GM11168 (cell line): Measurements from ENCODE around the gene MAPK7.

Experiments used
- in situ Hi-C: fragments of 300-500 bp; cut with MboI; formaldehyde crosslinking; loops from one replicate; pipeline ENCODE4 v1.12.0; 2022; ENCODE audit warnings: low sequenced_read_pairs; ENCODE audit not compliant: unreplicated experiment

MAPK7 gene

GRCh38 chr17:19341641-19342610 is 36.4 kb upstream of the MAPK7 start:
- in situ Hi-C loops = loop anchor here (25.0 kb wide), 1 partner anchor 255 kb away; no protein-coding TSS in a partner anchor

DNA sequence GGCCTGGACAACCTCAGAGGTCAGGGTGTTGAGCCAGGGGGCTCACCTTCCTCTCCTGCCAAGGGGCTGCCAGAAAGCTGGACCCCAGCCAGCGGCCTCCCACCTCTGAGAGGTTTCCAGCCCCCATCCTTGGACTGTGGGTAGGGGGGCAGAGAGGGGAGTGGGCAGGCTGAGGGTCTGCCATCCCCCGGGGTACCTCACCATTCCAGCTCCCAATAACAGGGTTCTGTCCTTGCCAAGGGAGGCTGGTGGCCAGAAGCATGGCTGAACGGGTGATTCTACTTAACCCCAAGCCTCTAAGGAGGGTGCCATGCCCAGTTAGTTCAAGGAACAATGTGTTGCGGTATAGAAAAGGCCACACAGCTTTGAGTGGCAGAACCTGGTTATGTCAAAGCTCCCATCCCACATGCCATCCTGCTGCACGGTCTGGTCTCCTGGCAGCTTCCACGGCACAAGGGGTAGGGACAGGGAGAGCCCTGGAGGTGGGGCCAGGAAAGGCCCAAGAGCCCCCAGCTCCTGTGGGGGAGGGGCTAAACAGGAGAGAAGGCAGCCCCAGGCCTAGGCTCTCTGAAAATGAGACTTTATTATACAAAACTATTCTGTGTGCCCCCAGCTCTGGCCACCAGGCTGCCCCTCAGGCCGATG is 35.6 kb upstream of the MAPK7 start:
- in situ Hi-C loops = loop anchor here (25.0 kb wide), 1 partner anchor 255 kb away; no protein-coding TSS in a partner anchor

- in situ Hi-C loops = loop anchor here (25.0 kb wide), 1 partner anchor 256 kb away; no protein-coding TSS in a partner anchor
These were observed 35.1 kb upstream of the MAPK7 start for GRCh38 chr17:19343256-19343630.

GRCh38 chr17:19343671-19344151 is 34.6 kb upstream of the MAPK7 start:
- in situ Hi-C loops = loop anchor here (25.0 kb wide), 1 partner anchor 256 kb away; no protein-coding TSS in a partner anchor

DNA sequence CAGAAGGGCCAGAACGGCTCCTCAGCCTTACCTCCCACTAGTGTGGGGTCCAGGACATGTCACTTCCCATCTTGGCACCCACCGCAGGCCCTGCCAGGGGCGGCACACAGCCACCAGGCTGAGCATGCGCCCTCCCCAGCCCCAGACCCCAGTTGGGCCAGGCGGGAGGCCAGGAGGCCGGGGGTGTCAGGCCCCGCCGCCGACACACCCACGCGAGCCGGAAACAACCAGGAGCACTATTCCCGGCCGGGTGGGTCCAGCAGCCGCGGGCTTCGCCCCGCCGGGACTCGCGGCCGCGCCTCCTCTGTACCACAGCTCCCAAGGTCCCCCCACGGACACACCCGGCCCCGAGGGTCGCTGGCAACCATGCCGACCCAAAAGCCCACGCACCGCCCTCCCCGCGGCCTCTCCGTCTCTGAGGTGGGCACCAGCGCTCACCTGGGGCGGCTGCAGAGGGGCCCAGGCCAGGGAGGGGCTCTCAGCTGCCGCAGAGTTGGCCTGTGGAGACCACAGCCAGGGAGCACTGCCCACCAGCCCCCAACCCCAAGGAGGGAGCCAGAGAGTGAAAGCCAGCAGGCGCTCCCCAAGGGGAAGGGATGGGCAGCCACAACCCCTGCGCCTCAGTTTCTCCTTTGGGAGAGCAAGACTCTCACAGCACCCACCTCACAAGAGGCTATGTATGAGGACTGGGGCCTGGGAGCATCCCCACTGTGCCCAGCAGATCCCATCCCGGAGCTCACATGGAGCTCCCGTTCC is 33.8 kb upstream of the MAPK7 start:
- in situ Hi-C loops = loop anchor here (25.0 kb wide), 1 partner anchor 257 kb away; no protein-coding TSS in a partner anchor

GRCh38 chr17:19345067-19345460 is 33.2 kb upstream of the MAPK7 start:
- in situ Hi-C loops = loop anchor here (25.0 kb wide), 1 partner anchor 258 kb away; no protein-coding TSS in a partner anchor

DNA sequence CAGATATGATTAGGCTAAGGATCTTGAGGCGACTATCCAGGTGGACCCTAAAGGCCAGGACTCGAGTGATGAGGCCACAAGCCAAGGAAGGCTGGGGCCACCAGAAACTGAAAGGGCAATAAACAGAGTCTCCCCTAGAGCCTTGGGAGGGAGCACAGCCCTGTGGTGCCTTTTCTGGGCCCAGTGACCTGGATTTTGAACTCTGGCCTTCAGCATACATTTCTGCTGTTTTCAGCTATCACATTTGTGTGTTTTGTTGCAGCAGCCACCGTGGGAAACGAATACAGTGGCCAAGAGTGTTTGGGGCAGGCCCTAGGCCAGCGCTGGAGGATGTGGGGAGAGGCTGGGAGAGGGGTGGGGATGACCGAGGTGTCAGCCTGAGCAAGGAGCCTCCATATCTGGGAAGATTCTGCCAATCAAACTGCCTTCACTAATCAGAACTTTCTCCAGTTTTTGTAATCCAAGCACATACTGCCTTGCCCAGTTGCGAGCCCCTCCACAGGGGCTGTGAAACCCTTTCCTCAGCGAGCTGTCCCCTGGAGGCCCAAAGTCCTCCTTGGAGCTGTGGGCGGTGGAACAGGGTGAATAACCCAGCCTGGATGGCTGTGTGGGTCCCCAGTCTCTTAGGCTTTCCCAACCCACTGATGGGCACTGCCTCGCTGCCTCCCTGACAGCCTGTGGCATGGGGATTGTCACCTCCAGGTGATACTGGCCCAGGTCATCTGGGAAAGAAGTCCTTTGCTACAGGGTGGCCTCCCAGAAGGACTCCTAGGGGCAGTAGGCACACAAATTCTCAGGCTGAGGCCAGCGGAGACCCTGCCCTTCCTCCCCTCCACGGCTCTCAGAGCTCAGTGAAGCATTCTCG is 32.6 kb upstream of the MAPK7 start:
- in situ Hi-C loops = loop anchor here (25.0 kb wide), 1 partner anchor 258 kb away; no protein-coding TSS in a partner anchor

DNA sequence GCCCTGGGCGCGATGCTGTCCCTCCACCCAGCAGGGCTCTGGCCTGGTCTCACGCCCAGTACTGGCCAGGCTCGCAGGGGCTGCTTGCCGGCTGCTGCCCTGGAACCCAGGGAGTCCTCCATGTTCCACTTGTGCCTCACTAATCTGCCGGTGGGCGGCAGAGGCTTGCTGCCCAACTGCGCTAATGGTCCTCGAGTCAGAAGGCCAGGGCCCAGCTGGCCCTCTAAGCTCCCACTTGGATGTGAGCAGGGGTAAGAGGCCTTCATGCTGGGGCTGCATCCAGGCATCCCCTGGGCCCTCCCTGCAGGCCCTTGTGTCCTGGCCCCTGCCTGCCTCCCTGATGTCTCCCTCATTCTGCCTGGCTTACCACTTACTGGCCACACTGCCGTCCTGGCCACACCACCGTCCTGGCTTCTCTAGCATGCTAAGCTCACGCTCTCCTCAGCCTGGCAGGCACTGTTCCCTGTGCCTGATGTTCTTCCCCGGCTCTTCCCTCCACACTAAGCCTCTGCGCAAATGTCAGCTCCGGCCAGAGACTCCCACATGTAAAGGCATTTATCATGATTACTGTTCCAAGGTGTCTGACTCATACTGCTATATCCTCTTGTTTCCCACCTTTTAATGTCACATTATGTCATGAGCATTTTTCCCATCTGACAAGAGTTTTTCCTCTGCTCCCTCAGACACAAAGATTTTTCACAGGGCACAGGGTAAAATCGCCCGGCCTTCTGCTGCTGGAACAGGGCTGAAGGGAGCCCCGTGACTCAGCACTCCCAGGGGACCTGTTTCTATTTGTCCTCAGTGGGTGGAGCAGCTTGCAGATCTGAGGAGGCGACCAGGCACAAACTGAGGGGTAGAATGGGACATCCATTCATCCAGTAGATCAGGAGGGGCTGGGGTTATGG is 31.7 kb upstream of the MAPK7 start:
- in situ Hi-C loops = loop anchor here (25.0 kb wide), 1 partner anchor 259 kb away; no protein-coding TSS in a partner anchor

GRCh38 chr17:19347323-19348080 is 30.8 kb upstream of the MAPK7 start:
- in situ Hi-C loops = loop anchor here (25.0 kb wide), 1 partner anchor 260 kb away; no protein-coding TSS in a partner anchor

DNA sequence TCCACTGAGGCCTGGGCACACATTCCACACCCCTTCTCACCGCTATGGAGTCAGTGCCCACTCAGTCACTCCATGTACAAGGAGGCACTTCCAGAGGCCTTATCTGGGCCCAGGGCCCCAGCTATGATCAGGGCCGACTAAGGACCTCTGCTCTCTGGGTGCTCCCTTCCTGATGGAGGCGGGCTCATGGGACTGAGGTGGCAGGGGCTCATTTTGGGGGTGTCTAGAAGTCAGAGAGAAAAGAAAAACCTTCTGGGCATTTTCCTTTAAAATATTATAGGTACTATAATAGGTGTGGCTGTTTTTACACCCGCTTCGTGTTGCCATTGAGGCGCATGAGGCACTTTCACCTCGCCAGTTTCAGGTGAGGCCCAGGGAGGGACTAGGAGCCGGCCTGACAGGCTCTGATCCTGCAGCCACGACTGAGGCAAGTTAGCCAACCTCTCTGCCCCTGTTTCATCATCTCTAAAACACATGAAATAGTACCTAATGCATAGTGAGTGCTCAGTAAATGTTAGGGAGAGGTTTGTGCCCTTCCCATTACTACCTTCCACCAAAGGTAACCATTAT is 30.1 kb upstream of the MAPK7 start:
- in situ Hi-C loops = loop anchor here (25.0 kb wide), 1 partner anchor 261 kb away; no protein-coding TSS in a partner anchor

DNA sequence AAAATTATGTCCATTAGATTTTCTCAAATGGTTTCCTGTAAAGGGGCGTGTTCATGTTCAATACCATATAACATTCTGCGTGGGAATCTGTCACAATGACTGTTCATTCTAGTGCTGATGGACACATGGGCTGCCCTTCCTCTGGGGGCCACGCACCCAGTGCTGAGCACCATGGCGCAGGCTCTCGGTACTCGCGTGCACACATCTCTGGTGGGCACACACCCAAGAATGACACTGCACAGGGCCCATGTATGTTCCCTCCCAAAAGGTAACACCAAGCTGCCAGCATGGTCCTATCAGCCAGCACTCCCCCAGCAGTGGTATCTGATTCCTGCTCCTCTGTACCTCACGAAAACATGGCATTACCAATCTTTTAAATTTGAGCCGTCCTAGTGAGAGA is 29.5 kb upstream of the MAPK7 start:
- in situ Hi-C loops = loop anchor here (25.0 kb wide), 1 partner anchor 262 kb away; no protein-coding TSS in a partner anchor

DNA sequence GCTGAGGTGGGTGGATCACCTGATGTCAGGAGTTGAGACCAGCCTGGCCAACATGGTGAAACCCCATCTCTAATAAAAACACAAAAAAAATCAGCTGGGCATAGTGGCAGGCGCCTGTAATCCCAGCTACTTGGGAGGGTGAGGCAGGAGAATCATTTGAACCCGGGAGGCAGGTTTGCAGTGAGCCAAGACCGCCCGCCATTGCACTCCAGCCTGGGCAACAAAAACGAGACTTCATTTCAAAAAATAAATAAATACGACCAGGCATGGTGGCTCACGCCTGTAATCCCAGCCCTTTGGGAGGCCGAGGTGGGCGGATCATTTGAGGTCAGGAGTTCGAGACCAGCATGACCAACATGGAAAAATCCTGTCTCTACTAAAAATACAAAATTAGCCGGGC is 24.9 kb upstream of the MAPK7 start:
- in situ Hi-C loops = loop anchor here (25.0 kb wide), 1 partner anchor 409 kb away; no protein-coding TSS in a partner anchor

GRCh38 chr17:19354748-19355147 is 23.6 kb upstream of the MAPK7 start:
- in situ Hi-C loops = loop anchor here (25.0 kb wide), 1 partner anchor 408 kb away; no protein-coding TSS in a partner anchor

DNA sequence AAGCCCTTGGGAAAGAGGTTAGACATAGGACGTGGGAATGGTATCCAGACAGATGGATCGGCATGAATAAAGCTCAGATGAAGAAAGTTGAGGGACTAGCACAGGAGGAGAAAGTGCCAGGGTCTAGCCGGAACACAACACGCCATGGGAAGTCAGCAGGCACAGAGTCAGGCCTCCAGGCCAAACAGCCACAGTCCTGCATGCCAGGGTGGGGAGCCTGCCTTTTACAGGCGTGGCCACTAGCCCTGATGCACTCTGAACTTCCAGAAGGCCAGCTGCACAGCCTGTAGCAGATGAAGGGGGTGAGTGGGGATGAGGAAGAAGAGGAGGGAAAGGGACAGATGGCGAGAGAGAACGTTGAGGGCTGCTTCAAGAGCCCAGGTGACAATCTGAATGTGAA is 20.9 kb upstream of the MAPK7 start:
- in situ Hi-C loops = loop anchor here (25.0 kb wide), 1 partner anchor 405 kb away; no protein-coding TSS in a partner anchor

DNA sequence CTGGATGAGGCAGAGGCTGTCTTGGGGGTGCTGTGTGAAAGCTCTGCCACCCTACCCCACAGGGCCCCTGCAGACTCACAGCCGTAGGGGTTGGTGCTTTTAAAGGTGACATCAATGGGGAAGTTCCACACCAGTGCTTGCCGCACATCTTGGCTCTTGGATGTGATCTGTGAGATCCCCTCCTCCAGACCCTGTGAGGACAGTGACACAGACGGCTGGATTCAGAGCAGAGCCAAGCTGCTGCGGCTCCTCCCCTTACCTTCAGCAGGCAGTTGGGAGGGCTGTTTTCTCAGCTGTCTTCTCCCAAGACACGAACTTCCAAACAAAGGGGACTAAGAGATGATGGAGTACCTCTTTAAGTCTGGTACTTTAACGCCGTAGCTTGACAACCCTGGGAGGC is 20.5 kb upstream of the MAPK7 start:
- in situ Hi-C loops = loop anchor here (25.0 kb wide), 1 partner anchor 405 kb away; no protein-coding TSS in a partner anchor

GRCh38 chr17:19359151-19359550 is 19.1 kb upstream of the MAPK7 start:
- in situ Hi-C loops = loop anchor here (25.0 kb wide), 1 partner anchor 403 kb away; no protein-coding TSS in a partner anchor
